HG03280 (cell line): ENCODE data around the gene SELENOH.

Source experiments
- ATAC-seq: cut with Tn5 transposase; IDR thresholded peaks from one replicate; pipeline ENCODE4 v1.9.1; 2021; ENCODE audit warnings: mild to moderate bottlenecking, moderate library complexity; ENCODE audit not compliant: unreplicated experiment

SELENOH gene

DNA sequence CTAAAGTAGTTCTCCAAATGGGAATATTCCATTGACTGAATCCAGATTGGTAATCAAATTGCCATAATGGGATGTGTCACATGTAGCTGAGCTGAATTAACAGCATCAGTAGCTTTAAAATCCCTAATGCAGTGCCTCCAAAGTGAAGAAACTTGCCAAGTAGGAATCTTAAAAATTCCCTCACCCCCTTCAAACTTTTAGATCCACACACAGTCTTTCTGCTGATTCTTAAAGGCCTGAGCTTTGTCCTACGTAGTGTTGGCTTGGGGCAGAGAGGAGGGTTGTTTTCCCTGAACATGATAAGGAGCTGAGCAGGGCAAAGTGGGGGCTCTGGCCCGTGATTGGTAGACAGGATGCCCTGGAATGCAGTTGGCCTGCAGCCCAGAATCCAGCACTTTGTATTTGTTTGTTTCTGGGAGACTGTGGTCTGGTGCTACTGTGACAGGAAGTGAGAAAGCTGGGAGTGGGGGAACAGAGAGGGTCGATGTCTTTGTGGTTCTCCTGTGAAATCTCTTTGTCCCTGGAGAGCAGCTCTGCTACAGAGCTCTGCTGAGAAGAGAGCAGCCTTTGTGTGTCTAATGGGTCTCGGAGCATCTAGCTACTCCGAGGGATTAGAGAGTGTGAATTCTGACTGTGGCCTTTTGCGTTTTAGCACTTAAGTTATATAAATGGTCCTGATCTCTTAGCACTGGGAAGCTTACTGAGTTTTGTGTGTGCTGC is 37.2 kb downstream of the SELENOH start:
- ATAC-seq = no peak

DNA sequence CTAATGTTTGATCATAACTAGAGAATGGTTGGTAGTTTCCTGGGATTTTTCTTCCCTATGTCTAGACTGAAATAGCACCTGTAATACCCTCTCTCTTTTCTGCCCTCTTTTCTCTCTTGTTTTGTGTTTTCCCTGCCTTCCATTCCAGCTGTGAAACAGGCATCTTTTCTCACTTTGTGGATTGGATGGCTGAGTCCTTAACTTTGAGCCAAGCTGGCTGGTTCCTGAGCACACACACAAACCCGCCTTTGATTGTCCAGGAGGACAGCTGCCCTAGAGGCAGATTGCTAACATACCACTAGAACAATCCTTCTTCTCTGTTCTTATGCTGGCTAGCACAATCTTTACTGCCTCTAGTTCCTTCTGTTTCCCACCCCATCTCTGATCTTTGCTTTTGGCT is 38.0 kb downstream of the SELENOH start:
- no peak for ATAC-seq

DNA sequence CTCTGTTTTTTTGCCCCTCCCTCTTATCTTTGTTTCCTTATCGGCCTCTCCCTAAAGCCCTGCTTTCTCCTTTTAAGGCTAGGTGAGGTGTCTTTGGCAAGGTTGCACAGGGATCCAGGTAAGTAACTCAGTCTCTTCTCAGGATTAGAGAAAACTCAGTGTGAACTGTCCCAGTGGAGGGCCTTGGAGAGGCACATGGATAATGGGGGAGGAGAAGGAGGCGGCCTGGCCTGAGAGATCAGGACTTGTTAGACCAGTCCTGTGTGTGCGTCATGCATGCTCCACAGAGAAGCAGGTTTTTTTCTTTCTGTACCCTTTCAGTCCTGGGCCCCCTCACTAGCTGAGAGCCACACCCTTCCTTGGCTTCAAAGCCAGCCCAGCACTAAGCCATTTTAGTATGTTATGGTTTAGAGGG is 40.2 kb downstream of the SELENOH start:
- ATAC-seq = no peak

DNA sequence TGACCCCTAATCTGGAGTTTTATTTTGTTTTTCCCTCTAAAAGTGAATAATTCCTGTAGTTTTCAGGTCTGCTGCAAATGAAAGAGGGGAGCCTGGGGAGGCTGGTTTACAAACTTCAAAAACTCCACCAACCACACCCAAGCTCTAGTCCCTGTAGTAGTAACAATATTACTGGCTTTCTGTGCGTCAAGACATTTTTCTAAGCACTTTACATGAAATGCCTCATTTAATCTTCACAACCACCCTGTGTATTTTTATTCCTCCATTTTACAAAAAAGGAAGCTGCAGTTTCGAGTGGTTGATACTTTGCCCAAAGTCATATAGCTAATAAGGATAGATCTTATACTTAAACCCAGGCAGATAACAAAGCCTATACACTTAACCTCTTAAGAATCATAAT is 43.8 kb downstream of the SELENOH start:
- ATAC-seq = no peak

DNA sequence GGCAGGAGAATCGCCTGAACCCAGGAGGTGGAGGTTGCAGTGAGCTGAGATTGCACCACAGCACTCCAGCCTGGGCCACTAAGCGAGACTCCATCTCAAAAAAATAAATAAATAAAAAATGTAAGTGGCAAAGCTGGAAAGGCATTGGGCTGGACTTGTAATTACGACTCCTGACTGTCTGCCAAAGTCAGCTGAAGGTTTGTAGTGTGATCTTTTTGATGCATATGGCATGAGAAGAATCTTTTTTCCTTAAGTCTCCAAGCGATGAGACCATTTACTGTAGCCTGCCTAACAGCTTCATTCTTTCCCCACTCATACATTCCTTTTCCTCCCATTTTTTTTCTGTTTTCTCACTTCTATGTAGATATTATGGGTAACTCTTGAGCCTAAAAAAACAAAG is 45.1 kb downstream of the SELENOH start:
- ATAC-seq = no peak

DNA sequence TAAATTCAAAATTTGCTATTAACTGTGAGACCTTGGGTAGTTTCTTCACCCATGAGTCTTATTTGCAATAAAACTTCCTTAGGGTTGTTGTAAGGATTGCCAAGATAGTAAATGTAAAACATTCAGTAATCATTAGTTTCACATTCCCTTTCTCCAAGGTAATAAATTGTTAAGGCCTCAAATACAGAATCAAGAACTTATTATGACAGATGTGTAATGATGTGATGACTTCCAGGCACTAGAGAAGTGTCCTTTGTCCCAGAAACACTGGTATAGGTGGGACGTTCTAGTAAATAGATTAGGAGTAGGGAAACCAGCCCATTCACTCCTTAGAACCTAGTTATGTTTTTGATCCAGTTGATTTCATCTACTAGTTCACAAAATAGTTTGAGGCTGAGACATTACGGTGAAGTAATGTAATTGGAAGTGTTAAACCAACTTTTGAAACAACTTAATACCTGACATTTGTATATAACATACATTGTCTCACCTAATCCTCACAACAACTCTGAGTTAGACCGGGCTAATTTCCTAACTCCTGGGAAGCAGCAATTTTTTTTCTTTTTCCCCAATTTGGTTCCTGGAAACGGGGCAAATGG is 45.8 kb downstream of the SELENOH start:
- ATAC-seq = no peak

DNA sequence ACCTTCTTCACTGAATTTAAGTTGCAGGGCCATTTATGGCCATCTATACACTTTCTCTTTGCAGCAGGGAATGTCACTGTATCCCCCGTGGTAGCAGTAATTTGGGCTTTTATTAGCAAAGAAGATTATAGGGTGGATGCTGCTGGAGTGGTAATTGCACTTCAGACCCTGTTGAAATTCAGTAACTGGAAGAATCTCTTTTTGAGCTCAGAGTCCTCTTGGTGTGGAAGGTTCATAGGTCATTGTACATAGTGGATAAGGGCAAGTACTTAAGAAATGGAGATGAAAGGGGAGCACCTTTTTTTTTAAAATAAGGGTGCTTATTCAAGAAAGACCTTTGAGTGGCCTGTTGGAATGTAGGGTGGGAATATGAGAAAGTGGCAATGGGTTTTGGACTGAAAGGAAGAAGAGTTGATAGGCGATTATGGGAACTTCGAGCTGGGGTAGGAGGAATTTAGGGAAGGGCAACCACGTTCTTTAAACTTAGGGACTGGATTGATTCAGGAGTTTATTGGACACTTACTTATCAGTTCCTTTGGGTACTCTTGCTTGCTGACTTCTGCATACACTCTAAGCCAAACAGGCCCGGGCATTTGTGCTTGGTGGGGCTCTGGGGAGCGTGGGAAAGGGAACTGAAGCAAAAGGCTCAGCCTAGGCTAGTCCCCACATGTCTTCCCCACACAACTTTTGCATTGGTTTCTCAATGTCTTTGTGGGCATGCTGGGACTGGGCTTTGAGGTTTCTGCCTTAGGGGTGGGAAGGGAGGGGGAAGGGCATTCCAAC is 46.8 kb downstream of the SELENOH start:
- no peak for ATAC-seq

DNA sequence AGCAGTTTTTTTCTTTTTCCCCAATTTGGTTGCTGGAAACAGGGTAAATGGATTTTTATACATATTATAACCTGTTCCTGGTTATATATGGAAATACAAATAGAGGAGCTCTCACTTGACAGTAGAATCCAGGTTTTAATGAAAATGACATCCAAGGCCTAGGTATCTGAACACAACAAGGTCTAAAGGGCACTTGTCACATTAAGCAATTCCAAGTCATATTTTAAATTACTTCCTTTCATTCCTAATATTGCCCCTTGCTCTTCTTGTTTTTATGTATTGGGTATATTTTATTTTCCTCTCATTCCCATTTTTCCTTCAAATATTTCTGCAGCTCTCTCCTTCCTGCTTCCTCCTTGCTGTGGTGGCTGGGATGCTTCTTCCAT is 47.4 kb downstream of the SELENOH start:
- ATAC-seq = no peak

DNA sequence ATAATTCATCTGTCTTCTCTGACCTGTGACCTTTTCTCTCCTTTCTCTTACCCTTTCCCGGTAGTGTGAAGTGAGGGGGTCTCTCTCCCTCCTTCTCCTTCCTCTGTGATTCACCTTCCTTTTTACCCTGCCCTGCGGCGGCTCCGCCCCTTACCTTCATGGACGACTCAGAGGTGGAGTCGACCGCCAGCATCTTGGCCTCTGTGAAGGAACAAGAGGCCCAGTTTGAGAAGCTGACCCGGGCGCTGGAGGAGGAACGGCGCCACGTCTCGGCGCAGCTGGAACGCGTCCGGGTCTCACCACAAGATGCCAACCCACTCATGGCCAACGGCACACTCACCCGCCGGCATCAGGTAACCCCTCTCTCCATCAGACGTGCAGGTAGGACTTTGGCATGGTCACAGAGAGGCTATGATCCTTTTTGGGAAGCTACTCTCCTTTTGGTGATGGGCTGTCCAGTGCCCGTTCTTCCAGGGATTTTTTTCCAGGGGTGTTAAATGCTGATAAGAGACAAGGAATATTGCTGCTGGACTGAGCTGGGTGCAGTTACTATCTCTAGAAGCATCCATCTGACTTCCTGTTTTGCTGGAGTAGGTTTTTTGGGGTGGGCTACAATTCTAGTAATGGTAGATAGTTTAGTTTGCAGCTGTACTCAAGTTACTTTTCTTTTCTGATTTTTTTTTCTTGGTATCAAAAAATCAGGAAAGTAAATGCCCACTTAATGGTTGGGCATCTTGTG is 50.2 kb downstream of the SELENOH start:
- no peak for ATAC-seq

DNA sequence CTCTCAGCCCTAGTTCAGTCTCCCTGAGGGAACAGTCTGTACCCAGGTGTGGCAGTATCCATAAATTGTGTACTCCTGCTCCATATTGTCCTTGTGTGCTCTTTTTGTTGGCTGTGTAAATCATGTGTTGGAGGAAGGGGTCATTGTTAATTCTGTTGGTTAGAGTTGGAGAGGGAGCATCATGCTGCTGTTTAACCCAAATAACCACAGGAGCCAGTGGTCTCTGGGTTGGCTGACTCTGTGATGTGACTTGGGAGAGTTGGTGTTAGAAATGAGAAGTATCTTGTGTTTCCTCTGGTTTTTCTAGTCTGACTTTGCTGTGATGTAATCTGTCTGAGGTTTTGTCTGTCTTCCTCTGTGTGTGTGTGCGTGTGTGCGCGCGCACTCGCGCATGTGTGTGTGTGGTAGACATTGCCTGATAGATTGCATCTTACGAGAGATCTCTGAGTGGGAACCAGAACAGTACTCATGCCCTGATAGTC is 50.8 kb downstream of the SELENOH start:
- peak; percentile 85 for ATAC-seq

DNA sequence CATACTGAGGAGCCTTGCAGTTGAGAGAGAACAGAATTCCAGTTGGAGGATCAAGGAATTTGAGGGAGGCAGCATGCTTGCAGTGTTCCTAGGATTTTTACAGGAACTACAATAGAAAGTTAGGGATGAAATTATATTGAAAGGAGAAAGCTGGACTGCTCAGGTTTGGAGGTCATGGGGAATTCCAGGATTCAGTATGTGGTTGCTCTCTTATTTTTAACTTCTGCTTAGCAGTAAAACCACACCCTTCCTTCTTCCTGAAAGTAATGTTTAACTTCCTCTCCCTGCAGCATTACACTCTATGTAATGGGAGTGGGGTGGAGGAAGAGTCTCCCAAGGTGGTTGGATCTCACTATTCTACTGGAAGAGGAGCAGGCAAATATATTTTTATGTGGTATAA is 51.6 kb downstream of the SELENOH start:
- no peak for ATAC-seq
